Activated CD8-positive, alpha-beta memory T cell treated with anti-CD3 and anti-CD28 coated beads for 1 hour (primary cell): ENCODE data around the gene DPP3.
"Not testable (repeated sequence)": the region's sequence is repeated elsewhere in the genome, so short reads cannot be mapped to it uniquely, and the experiment has no call there.

ENCODE experiments used
- DNase-seq, 2 donors: peaks; one replicate each; pipeline ENCODE4 v3.0.0-alpha.2; 2020; ENCODE audit warnings: low read depth in 1 of 2; ENCODE audit errors: extremely low read depth in 1 of 2

The DPP3 gene

GRCh38 chr11:66529069-66529468 lies 48.8 kb downstream of the DPP3 start:
- DNase-seq: no peak

GRCh38 chr11:66529655-66530054 lies 49.4 kb downstream of the DPP3 start:
- DNase-seq: no peak

DNA sequence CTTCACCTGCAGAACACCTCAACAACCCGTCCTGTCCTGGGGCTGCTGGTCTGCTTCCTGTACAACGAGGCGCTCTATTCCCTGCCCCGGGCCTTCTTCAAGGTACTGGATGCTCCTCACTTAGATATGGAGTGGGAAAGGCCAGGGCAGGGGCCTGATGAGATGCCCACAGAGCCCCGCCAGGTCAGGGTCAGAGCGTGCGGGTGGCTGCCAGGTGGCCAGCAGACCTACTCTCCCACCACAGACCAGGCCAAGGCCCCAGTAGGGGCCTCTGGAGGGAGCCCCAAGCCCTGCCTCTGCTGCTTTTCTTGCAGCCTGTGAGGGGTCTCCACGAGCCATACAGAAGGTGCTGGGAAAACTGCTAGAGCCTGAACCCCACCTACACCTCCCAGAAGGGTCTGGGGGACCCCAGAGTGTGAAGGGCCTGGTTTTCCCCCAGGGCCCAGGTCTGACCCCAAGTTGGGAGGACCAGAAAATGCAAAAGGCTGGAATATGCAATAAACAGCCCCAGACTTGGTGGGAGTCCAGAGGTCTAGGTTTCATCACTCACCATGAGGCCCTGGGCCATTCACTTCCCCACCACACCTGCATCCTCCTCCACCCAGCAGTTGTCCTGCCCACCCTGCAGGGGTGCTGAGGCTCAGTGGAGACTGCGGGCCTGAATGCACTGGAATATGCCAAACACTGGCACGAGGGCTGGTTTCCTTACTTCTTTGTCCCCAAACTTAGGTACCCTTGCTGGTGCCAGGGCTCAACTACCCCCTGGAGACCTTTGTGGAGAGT lies 50.9 kb downstream of the DPP3 start:
- no peak for DNase-seq

- DNase-seq: no peak
Measured at GRCh38 chr11:66531841-66532240, 51.6 kb downstream of the DPP3 start.

GRCh38 chr11:66532784-66533183 lies 52.5 kb downstream of the DPP3 start:
- DNase-seq: no peak

DNA sequence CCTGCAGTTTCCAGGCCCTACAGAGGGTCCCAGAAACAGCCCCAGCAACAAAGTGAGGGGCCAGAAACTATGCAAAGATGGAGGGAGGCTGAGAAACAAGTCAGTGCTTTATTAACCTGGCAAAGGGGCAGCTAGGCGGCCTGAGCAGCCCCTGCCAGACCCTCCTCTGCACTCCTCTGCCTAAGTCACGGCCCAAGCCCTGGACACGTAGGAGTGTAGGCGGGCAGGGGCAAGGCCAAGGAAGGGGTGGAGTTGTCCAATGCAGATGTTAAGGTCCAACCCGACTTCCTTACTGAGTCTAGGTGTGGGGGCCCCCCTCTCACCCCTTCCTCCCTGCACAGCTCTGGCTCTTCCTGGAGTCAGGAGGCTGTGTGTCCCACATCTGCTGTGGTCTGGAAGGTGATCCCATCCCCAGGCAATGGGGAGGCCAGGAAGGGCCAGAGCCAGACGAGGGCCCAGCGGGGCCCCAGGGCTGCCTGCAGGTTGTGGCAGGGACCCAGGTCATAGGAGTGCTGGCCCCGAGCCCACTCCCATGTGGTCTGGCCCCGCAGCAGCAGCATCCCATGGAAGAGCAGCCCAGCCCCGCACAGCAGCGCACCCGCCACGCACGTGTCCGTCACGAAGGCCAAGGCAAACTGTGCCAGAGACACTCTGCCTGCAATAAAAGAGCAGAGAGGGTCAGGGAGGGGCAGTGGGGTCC lies 59.1 kb downstream of the DPP3 start:
- DNase-seq: no peak

DNA sequence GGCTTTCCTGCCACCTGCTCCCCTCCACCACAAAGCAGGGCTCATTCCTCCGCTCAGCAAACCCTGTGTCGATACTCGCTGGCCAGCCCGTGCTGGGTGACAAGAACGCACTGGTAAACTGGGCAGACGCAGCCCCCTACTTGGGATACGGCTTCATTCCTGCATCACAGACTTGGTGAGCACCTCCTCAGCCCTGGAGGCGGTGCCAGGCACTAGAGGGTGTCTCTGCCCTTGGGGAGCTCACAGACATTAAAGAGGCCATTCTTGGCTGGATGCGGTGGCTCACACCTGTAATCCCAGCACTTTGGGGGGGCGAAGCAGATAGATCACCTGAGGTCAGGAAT lies 59.6 kb downstream of the DPP3 start:
- DNase-seq: no peak

DNA sequence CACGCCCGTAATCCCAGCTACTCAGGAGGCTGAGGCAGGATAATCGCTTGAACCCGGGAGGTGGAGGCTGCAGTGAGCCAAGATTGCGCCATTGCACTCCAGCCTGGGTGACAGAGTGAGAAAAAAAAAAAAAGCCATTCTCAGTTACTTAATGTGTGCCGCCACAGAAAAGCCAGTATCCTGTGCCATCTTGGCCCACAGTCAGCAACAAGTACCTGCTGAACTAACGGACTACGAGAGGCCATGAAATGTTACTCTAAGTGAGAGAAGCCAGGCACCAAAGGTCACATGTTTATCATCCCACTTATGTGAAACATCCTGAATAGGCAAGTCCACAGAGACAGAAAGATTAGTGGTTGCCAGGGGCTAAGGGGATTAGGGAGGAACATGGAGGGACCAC lies 60.4 kb downstream of the DPP3 start:
- DNase-seq: not testable (repeated sequence)

DNA sequence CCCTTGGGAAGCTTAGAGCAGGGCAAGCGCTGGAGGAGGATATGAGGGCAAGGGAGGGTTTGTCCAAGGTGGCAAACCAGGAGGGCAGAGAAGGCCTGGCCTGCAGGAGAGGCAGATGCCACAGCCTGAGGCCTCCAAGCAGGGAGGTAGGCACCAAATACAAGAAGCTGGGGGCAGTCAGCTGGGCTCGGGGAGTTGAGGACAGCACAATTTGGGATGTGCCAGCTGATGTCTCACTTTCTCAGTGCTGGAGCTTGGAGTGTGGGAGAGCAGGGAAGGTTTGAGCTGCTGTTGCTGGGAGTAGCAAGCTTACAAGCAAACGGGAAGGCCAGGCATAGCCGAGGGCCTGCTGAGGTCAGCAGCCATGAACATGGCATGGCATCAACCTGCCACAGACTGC lies 61.7 kb downstream of the DPP3 start:
- DNase-seq: no peak

GRCh38 chr11:66542362-66542761 lies 62.1 kb downstream of the DPP3 start:
- no peak for DNase-seq

DNA sequence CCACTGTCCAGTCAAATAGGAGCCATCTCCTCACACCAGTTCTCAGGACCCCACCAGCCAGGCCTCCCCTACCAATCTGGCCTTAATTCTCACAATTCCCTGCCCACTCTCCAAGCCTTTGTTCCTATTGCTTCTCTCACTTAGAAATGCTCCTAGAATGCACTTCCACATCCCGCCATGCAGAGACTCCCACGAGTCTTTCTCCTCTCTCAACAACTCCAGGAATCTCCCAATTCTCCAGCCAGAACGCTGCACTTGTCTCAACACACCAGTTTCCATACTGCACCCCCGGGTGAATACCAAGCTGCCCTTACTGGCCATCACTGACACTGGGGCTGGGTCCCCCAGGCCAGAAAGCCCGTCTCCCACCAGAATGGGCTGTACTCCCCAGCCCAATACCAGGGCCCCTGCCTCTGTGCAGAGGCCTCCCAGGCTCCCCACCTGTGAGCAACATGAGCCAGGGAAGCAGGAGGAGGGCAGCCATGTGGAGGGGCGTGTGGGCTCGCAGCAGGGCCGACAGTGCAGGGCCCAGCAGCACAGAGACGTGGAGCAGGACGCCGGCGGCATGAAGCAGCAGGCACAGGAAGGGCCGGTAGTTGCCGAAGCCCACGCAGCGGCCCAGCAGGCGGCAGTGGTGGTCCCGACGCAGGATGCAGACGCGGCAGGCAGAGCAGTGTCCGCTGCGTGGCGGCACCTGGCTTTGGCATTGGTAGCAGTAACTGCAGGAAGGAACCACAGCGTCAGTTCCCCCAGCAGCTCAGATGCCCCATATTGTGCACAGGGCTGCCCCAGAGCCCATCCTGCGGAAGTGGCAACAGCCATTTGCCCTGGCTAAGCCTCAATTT lies 63.3 kb downstream of the DPP3 start:
- peak; percentile 27 to 51 for DNase-seq

- not testable (repeated sequence) for DNase-seq
Measured at GRCh38 chr11:66544952-66545351, 64.7 kb downstream of the DPP3 start.

- DNase-seq: peak; percentile 32 to 65
Measured at GRCh38 chr11:66545701-66546367, 65.6 kb downstream of the DPP3 start, which contains the start of gene ZDHHC24. TSS of gene ZDHHC24 (minus strand) at chr11:66546048. CDS start at chr11:66546003, 45 bp downstream.

DNA sequence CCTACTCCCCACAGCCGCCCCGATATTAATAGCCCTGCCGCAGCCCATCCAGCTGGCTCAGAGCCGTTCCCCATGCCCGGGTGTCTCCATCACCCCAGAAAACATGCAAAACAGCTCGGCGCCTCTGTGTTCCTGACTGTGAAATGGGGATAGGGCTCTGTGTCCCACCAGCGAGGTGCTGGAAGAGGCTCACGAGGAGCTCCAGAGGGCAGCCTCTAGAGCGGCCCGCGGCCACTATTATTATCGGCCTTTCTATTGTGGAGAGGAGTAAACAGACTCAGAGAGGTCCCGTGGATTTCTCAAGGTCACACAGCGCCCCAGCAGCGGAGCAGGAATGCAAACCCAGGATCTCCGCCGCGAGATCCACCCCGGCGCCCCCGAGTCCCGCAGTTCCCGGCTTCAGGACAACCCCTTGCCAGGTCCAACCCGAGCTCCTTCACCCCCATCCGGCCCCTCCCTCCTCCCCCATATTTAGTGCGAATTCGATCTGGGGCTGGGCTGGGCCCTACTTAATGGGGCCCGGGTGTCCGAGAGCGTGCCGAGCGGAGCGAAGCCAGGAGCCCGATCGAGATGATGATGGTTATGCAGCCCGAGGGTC lies 66.2 kb downstream of the DPP3 start, which contains the start of gene ACTN3:
Gene ACTN3, plus strand, starts transcription at position 536 of the 598 bp plus-strand sequence. Its CDS starts 35 bp downstream, at position 571.
- DNase-seq: no peak

- DNase-seq: no peak
Measured at GRCh38 chr11:66546966-66547661, 66.9 kb downstream of the DPP3 start.

GRCh38 chr11:66547662-66548009 lies 67.4 kb downstream of the DPP3 start:
- DNase-seq: no peak

DNA sequence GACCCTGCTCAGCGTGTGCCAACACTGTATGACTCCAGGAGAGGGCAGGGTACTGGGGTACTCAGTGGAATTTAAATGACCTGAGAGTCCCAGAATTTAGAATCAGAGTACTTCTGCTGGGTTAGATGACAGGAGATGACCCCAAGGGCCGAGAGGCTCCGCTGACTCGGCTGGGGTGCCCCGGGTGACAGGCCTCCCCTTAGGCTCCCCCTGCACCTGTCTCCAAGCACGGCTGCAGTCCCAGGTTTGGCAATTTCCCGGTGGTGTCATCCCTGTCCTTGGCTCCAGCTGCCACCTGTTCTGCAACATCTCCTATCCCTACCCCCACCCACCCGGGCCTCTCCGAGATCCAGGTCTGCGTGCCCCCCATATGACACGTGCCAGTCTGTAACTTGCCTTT lies 67.8 kb downstream of the DPP3 start:
- DNase-seq: no peak

DNA sequence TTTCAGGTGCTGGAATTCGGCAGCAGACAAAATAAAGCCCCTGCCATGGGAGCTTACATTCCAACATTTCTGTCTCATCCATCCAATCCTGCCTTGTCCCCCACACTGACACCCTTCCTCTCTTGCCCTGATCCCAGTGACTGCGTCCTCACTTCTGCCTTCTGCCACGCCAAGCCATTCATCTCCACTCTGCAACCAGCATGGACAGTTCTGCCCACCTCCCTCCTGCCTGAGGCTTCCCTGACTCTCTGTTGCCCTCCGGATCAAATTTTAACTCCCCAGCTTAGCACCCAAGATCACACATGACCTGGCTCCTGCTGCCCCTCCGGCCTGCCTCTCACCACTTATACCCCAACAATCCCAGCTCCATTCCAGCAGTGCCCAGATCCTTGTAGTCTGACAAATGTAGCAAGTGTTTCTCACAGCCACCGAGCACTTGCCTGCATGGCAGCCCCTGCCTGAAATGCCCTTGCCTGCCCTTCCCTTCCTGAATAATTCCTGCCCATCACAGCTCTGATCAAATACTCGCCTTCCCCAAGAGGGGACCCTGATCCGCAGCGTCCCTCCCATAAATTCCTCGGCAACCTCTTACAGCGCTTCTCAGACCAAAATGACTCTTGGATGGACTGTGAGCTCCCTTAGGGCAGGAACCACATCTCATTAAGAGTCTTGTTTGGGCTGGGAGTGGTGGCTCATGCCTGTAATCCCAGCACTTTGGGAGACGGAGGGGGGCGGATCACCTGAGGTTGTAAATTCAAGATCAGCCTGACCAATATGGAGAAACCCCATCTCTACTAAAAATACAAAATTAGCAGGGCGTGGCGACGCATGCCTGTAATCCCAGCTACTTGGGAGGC lies 68.8 kb downstream of the DPP3 start:
- no peak for DNase-seq

GRCh38 chr11:66549696-66550095 lies 69.5 kb downstream of the DPP3 start:
- no peak for DNase-seq
